MM.1S (cell line): ENCODE results near the gene JAG2.

ENCODE experiments used
- DNase-seq: peaks from one replicate; pipeline ENCODE4 v3.0.0-alpha.2; 2015
- H2AFZ ChIP-seq: fragments of 300-600 bp; sonication (generic); 2 replicates; pipeline ENCODE4 v1.6.0; 2016; ENCODE audit warnings: antibody characterized with exemption, low read length
- H3F3A ChIP-seq: fragments of 300-600 bp; sonication (generic); 2 replicates; pipeline ENCODE4 v1.6.1; 2016; ENCODE audit warnings: mild to moderate bottlenecking, antibody characterized with exemption, low read length, moderate library complexity, mixed read lengths; ENCODE audit not compliant: insufficient read depth
- H3K27ac ChIP-seq: fragments of 300-600 bp; sonication (generic); 2 replicates; pipeline ENCODE4 v1.5.1; 2016; ENCODE audit warnings: mild to moderate bottlenecking, low read length
- H3K27me3 ChIP-seq: fragments of 300-600 bp; sonication (generic); replicated peaks from 2 replicates; pipeline ENCODE4 v1.6.0; 2016; ENCODE audit warnings: low read length; ENCODE audit not compliant: insufficient read depth
- H3K36me3 ChIP-seq: fragments of 300-600 bp; sonication (generic); replicated peaks from 2 replicates; pipeline ENCODE4 v1.6.1; 2016; ENCODE audit warnings: mild to moderate bottlenecking, low read length, mixed read lengths; ENCODE audit not compliant: insufficient read depth
- H3K4me1 ChIP-seq: fragments of 300-600 bp; sonication (generic); 2 replicates; pipeline ENCODE4 v1.6.1; 2016; ENCODE audit warnings: low read length, mixed read lengths
- H3K4me2 ChIP-seq: fragments of 300-600 bp; sonication (generic); 2 replicates; pipeline ENCODE4 v1.6.0; 2016; ENCODE audit warnings: low read depth, low read length
- H3K4me3 ChIP-seq: fragments of 300-600 bp; sonication (generic); 2 replicates; pipeline ENCODE4 v1.5.1; 2016; ENCODE audit warnings: low read length, mixed read lengths
- H3K79me2 ChIP-seq: fragments of 300-600 bp; sonication (generic); 2 replicates; pipeline ENCODE4 v1.6.1; 2016; ENCODE audit warnings: mixed run types, low read length, mixed read lengths
- H3K9ac ChIP-seq: fragments of 300-600 bp; sonication (generic); 2 replicates; pipeline ENCODE4 v1.6.1; 2016; ENCODE audit warnings: low read length, mixed read lengths
- H3K9me2 ChIP-seq: fragments of 300-600 bp; sonication (generic); replicated peaks from 2 replicates; pipeline ENCODE4 v1.6.1; 2016; ENCODE audit warnings: mild to moderate bottlenecking, low read length, mixed read lengths; ENCODE audit not compliant: insufficient read depth
- H3K9me3 ChIP-seq: fragments of 300-600 bp; sonication (generic); replicated peaks from 2 replicates; pipeline ENCODE4 v1.6.1; 2016; ENCODE audit warnings: mild to moderate bottlenecking, low read length, mixed read lengths; ENCODE audit not compliant: insufficient read depth
- H4K20me1 ChIP-seq: fragments of 300-600 bp; sonication (generic); 2 replicates; pipeline ENCODE4 v1.6.1; 2016; ENCODE audit warnings: mild to moderate bottlenecking, low read length, moderate library complexity, mixed read lengths; ENCODE audit not compliant: insufficient read depth
- CTCF ChIP-seq: fragments of 300-600 bp; sonication (generic); IDR thresholded peaks from 2 replicates; pipeline ENCODE4 v1.5.1; 2016; ENCODE audit warnings: antibody characterized with exemption, low read length, mixed read lengths
- EZH2 ChIP-seq: fragments of 300-600 bp; sonication (generic); optimal IDR thresholded peaks from 2 replicates; pipeline ENCODE3; 2017; ENCODE audit warnings: low read depth, mild to moderate bottlenecking, antibody characterized with exemption, low read length, mixed read lengths
- EZH2phosphoT487 ChIP-seq: fragments of 300-600 bp; sonication (generic); IDR thresholded peaks from 2 replicates; pipeline ENCODE4 v1.6.1; 2018; ENCODE audit warnings: antibody characterized with exemption, low read length

The JAG2 gene

GRCh38 chr14:105203701-105204100 is 35.1 kb upstream of the JAG2 start:
- Histone ChIP-seq H3K9me2 (no peaks in the 10 kb centered on the region), H3K9ac (no peak overlapping the region)

GRCh38 chr14:105203057-105203531 is 34.5 kb upstream of the JAG2 start:
- no peaks in the 10 kb centered on the region for H3K9me2 ChIP-seq

More at GRCh38 chr14:105203701-105204100, 35.1 kb upstream of the JAG2 start:
- DNase-seq, result no peak
- Histone ChIP-seq H3K4me3 (no peak overlapping the region), H3K4me1 (no peaks in the 10 kb centered on the region), H3K79me2 (no peaks in the 10 kb centered on the region), H3K36me3 (no peaks in the 10 kb centered on the region), H3K4me2 (no peak overlapping the region), H3K27ac (no peak overlapping the region), H3K27me3 (peaks cover 24% of the 10 kb centered on the region), H3F3A (no peaks in the 10 kb centered on the region), H4K20me1 (no peaks in the 10 kb centered on the region), H2AFZ (no peak overlapping the region), H3K9me3 (no peaks in the 10 kb centered on the region)
- TF ChIP-seq CTCF (no peak), EZH2 (no peak), EZH2phosphoT487 (no peak)

GRCh38 chr14:105201925-105202513 is 33.4 kb upstream of the JAG2 start:
- no peak for DNase-seq
- Histone ChIP-seq H3K79me2 (no peaks in the 10 kb centered on the region), H3K27me3 (peaks cover 31% of the 10 kb centered on the region), H4K20me1 (no peaks in the 10 kb centered on the region), H3K9me2 (no peaks in the 10 kb centered on the region), H3K9me3 (no peaks in the 10 kb centered on the region), H3K4me3 (no peak overlapping the region), H2AFZ (no peak overlapping the region), H3K4me1 (no peaks in the 10 kb centered on the region), H3K4me2 (no peak overlapping the region), H3K9ac (no peak overlapping the region), H3K27ac (no peak overlapping the region), H3F3A (no peaks in the 10 kb centered on the region), H3K36me3 (no peaks in the 10 kb centered on the region)
- no peak for TF ChIP-seq CTCF
- no peak for TF ChIP-seq EZH2

More at GRCh38 chr14:105203057-105203531, 34.5 kb upstream of the JAG2 start:
- DNase-seq, result peak; percentile 28
- Histone ChIP-seq H3K27ac (no peak overlapping the region), H3K9ac (no peak overlapping the region), H3K27me3 (peaks cover 24% of the 10 kb centered on the region), H4K20me1 (no peaks in the 10 kb centered on the region), H3K4me2 (no peak overlapping the region), H3K36me3 (no peaks in the 10 kb centered on the region), H3K4me3 (no peak overlapping the region), H3K9me3 (no peaks in the 10 kb centered on the region), H2AFZ (no peak overlapping the region), H3K4me1 (no peaks in the 10 kb centered on the region), H3K79me2 (no peaks in the 10 kb centered on the region), H3F3A (no peaks in the 10 kb centered on the region)
- TF ChIP-seq EZH2, result no peak
- peak; percentile 62 for TF ChIP-seq CTCF
- TF ChIP-seq EZH2phosphoT487, result no peak
